ENCODE data around the gene TTLL6. TPM values are rescaled to one million over a fixed set of nuclear protein-coding genes. Genes with fewer than 3 reads are reported as not detected.

The TTLL6 gene
- total and polyA plus RNA-seq, 8 donors = 0.48 to 11.0 (median 1.6) TPM; not detected in 4

DNA sequence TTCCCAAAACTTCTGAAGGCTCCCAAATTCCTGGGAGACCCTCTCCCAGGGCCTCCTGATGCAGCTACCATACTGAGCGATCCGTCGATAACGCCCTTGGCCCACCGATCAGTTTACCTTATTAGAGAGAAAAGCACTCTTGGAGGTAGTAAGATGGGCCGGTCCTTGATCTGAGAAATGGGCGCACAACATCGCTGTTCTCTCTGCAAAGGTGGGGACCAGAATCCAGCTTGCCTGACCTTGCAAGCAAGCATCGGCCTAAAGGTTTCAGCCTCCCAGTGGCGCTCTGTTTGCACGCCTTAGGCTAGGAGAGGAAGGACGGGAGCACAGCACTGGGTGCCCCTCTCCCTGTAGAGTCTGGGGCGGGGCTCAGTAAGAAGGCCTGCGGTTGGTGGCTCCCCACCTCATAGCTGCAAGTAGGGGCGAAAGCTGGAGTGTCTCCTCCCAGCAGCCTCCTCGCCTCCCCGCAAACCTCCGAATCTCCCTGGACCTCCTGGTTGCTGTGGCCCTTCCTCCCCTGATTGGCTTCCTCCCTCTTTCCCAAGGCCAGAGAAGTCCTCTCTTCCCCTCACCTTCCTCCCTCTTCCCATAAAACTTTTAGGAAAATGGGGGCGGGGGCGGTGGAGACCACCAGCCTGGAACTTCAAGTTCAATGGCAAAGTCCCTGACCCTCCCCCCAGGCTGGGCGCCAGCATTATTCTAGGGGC is 94.7 kb downstream of the TTLL6 start, which contains the start of gene PRAC1:
PRAC1 (minus strand) TSS at position 318 of the 707 bp plus-strand sequence; CDS start at position 192, 126 bp downstream.
- TF ChIP-seq EP300 (IDR thresholded peaks at IDR 0.05) (no peak), POLR2AphosphoS5 (IDR thresholded peaks at IDR 0.05) (no peak), POLR2A (IDR thresholded peaks at IDR 0.05) (no peak)
- TF ChIP-seq, protein P1, sequence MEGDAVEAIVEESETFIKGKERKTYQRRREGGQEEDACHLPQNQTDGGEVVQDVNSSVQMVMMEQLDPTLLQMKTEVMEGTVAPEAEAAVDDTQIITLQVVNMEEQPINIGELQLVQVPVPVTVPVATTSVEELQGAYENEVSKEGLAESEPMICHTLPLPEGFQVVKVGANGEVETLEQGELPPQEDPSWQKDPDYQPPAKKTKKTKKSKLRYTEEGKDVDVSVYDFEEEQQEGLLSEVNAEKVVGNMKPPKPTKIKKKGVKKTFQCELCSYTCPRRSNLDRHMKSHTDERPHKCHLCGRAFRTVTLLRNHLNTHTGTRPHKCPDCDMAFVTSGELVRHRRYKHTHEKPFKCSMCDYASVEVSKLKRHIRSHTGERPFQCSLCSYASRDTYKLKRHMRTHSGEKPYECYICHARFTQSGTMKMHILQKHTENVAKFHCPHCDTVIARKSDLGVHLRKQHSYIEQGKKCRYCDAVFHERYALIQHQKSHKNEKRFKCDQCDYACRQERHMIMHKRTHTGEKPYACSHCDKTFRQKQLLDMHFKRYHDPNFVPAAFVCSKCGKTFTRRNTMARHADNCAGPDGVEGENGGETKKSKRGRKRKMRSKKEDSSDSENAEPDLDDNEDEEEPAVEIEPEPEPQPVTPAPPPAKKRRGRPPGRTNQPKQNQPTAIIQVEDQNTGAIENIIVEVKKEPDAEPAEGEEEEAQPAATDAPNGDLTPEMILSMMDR (IDR thresholded peaks at IDR 0.05) = no peak
- Histone ChIP-seq H3K4me1 (peaks cover 8 to 51% (median 38%) of the 10 kb centered on the region in 4 donors), H3K27me3 (peaks cover 51 to 100% (median 99%) of the 10 kb centered on the region in 3 donors), H3K9me3 (peaks cover 0 to 15% (median 0%) of the 10 kb centered on the region in 4 donors), H3K36me3 (no peaks in the 10 kb centered on the region), H3K4me3 (peak within 1 kb of the TSS in 2 of 4 donors; percentile 13 to 25), H3K27ac (no peak within 1 kb of the TSS)
- no peak for DNase-seq
- WGBS, 5 donors = 8 to 11% (median 10%) methylated on average over 18 to 21 of the region's 21 CpGs
- intact Hi-C loops (cut with DNase I; ENCODE audit: low total_unique reads) = loop anchor here (10.0 kb wide), 2 partner anchors 72 to 162 kb away; no protein-coding TSS in a partner anchor

DNA sequence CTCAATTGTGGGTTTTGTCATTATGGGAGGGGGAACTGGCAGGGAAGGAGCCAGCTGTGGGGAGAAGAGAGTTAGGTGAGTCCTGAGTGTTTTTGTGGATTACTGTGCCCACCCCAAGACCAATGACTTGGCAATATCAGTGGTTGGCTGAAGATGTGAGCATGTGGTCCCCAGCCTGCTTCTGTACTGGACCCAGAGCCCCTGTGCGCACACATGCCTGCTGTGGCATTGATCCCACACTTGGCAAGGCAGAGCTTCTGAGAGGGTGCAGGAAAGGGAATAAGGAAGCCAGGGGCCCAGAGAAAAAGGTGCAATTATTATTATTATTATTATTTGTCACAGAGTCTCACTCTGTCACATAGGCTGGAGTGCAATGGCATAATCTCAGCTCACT is 96.0 kb downstream of the TTLL6 start:
- intact Hi-C loops (cut with DNase I; ENCODE audit: low total_unique reads) = loop anchor here (10.0 kb wide), 2 partner anchors 74 to 164 kb away; no protein-coding TSS in a partner anchor
- Histone ChIP-seq H3K27ac (no peak overlapping the region), H3K36me3 (no peaks in the 10 kb centered on the region), H3K27me3 (peaks cover 53 to 100% (median 98%) of the 10 kb centered on the region in 3 donors), H3K4me1 (peaks cover 8 to 51% (median 38%) of the 10 kb centered on the region in 4 donors), H3K4me3 (no peak overlapping the region), H3K9me3 (peaks cover 0 to 15% (median 0%) of the 10 kb centered on the region in 4 donors)
- DNase-seq = no peak
- TF ChIP-seq POLR2AphosphoS5 (IDR thresholded peaks at IDR 0.05) (no peak), POLR2A (IDR thresholded peaks at IDR 0.05) (no peak), EP300 (IDR thresholded peaks at IDR 0.05) (no peak)
- TF ChIP-seq, protein P1 (IDR thresholded peaks at IDR 0.05) = no peak
- WGBS, 5 donors = 56 to 77% (median 67%) methylated on average over 1 of the region's 1 CpG

- Histone ChIP-seq H3K27me3 (peaks cover 51 to 100% (median 98%) of the 10 kb centered on the region in 3 donors), H3K27ac (no peak overlapping the region), H3K4me1 (peaks cover 8 to 49% (median 35%) of the 10 kb centered on the region in 4 donors), H3K4me3 (no peak overlapping the region), H3K36me3 (no peaks in the 10 kb centered on the region), H3K9me3 (peaks cover 0 to 15% (median 0%) of the 10 kb centered on the region in 4 donors)
- no peak for DNase-seq
- no peak for TF ChIP-seq POLR2A (IDR thresholded peaks at IDR 0.05)
- TF ChIP-seq POLR2AphosphoS5 (IDR thresholded peaks at IDR 0.05) = no peak
- TF ChIP-seq, protein P1 (IDR thresholded peaks at IDR 0.05) = no peak
- TF ChIP-seq EP300 (IDR thresholded peaks at IDR 0.05) = no peak
- intact Hi-C loops (cut with DNase I; ENCODE audit: low total_unique reads) = loop anchor here (10.0 kb wide), 2 partner anchors 74 to 164 kb away; no protein-coding TSS in a partner anchor
- WGBS, 5 donors = 17 to 24% (median 23%) methylated on average over 11 of the region's 11 CpGs
Measured at GRCh38 chr17:48720266-48721008, 96.6 kb downstream of the TTLL6 start.

GRCh38 chr17:48719642-48720265 is 97.3 kb downstream of the TTLL6 start:
- H3K4me1 ChIP-seq = peaks cover under 1 to 42% (median 29%) of the 10 kb centered on the region in 4 donors
- intact Hi-C loops (cut with DNase I; ENCODE audit: low total_unique reads) = loop anchor here (10.0 kb wide), 2 partner anchors 75 to 165 kb away; no protein-coding TSS in a partner anchor
- no peak overlapping the region for H3K4me3 ChIP-seq

More at GRCh38 chr17:48719642-48720265, 97.3 kb downstream of the TTLL6 start:
- TF ChIP-seq, protein P1 (IDR thresholded peaks at IDR 0.05) = no peak
- no peak for TF ChIP-seq POLR2A (IDR thresholded peaks at IDR 0.05)
- TF ChIP-seq POLR2AphosphoS5 (IDR thresholded peaks at IDR 0.05) = no peak
- no peak for TF ChIP-seq EP300 (IDR thresholded peaks at IDR 0.05)
- Histone ChIP-seq H3K27ac (no peak overlapping the region), H3K27me3 (peaks cover 50 to 100% (median 93%) of the 10 kb centered on the region in 3 donors), H3K36me3 (no peaks in the 10 kb centered on the region), H3K9me3 (peaks cover 0 to 15% (median 0%) of the 10 kb centered on the region in 4 donors)
- WGBS, 5 donors = 6 to 13% (median 9%) methylated on average over 31 to 37 of the region's 37 CpGs
- no peak for DNase-seq

Measured in stomach (tissue), 9 donors.